Stimulated activated CD8-positive, alpha-beta memory T cell treated with anti-CD3 and anti-CD28 coated beads, Interleukin-12 subunit alpha, Interleukin-12 subunit beta, amount 100 ng/mL, for 24 hours (primary cell): ENCODE measurements around the gene CNOT6.
"Not testable (repeated sequence)": the region's sequence is repeated elsewhere in the genome, so short reads cannot be mapped to it uniquely, and the experiment has no call there.

ENCODE experiments used
- DNase-seq: peaks from one replicate; pipeline ENCODE4 v3.0.0-alpha.2; 2020; ENCODE audit errors: extremely low read depth

Gene CNOT6

DNA sequence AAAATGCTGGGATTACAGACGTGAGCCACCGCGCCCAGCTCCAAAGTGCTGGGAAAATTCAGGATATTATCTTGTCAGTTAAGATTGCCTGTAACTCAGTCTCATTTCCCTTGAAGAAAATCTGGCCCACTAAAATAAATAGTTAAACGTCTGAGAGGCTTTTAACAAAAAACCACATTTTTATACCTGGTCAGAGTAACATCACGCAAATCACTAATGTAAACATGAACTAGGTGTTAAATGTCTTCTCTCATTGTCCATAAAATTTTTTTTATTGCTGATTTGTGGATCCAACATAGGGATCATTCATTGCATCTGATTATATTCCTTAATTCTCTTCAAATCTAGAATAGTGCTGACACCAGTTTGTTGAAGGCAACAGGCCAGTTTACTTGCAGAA, 22.3 kb downstream of the CNOT6 start:
- DNase-seq = no peak

DNA sequence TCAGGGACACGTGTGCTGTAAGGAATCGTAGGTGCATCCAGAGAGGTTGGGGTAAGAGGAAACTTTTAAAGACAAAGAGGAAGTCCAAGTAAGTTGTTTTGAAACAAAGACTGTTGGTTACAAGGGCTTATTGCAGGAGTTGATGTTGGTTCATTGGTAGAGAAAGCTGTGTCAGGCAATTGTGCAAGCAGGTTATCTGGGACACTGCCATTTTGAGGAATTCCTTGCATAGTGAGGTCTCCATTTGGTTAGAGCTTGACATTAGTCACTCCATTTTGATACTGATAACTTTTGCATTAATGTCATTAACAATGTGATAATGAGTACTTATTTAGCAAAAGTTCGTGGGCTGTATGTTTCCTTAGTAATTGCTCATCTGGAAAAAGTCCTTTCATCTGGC, 24.9 kb downstream of the CNOT6 start:
- DNase-seq = no peak

- no peak for DNase-seq
These were observed 26.9 kb downstream of the CNOT6 start for GRCh38 chr5:180521101-180521500.

DNA sequence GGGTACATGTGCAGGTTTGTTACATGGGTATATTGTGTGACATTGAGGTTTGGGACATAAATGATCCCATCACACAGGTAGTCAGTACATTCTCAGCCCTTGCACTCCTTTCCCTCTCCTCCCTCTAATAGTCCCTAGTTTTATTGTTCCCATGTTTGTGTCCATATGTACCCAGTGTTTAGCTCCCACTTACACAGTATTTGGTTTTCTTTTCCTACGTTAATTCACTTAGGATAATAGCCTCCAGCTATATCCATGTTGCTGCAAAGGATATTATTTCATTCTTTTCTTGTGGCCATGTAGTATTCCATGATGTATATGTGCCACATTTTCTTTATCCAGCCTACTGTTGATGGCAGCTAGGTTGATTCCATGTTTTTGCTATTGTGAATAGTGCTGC, 27.4 kb downstream of the CNOT6 start:
- no peak for DNase-seq

DNA sequence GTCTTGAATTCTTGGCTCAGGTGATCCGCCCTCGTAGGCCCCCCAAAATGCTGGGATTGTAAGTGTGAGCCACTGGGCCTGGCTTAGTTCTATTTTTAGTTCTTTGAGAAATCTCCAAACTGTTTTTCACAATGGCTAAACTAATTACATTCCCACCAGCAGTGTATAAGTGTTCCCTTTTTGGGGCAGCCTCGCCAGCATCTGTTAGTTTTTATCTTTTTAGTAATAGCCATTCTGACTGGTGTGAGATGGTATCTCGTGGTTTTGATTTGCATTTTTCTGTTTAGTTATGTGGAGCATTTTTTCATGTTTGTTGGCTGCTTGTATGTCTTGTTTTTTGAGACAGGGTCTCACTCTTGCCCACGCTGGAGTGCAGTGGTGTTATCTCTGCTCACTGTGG, 28.2 kb downstream of the CNOT6 start:
- no peak for DNase-seq

DNA sequence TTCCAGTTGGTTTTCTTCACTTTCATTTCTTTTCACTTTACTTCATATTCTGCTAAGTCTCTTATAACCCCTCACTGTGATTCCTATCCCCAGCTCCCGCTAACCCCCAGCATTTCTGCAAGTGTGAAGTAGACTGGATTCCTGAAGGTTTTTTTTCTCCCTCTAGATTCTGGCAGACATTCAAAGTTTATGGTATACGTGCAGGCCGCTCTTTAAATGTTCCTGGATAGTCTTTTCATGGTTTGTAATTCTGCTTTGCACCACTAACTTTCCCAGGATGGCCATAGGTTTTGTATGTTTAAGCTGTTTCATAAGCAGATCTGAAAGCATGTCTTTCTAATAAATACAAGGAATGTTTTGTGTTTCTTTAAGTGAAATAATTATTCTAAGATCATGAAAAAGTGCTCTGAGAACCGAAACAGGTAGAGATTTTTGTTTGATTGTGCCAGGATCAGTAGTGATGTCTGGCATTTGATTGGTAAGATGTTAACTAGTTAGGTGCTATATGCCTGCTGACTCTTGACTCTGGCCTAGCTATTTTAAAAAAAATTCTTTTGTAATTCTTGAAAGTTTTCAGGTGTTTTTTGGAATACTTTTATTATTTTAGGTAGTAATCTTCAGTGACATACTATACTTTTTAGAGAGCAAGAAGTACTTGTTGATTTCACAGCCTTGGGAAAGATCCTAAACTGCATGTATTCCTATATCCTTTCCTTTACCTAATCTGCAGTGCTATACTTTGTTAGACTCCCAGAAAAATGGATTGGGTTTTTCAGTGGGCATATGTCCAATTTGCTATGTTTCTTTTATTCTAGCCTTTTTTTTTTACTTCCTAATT, 29.7 kb downstream of the CNOT6 start:
- DNase-seq = no peak

- DNase-seq = no peak
These were observed 31.2 kb downstream of the CNOT6 start for GRCh38 chr5:180525399-180525798.

DNA sequence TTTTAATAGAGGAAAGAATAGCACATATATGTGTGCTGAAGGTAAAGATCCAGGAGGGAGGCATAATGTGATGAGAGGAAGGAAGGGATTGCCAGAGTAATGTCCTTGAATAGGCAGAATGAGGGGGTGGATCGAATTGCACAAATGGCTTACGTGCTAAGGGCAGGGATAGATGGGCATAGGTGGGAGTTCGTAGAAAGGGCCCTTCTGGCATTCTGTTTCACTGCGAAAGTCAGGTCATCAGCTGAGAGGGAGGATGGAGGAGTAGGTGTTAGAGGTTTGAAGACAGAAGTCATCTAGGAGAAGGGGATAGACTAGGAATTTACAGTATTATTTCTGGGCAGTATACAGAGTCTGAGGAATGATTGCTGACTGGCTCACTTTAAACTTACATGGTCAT, 32.1 kb downstream of the CNOT6 start:
- DNase-seq = no peak

GRCh38 chr5:180527659-180528058, 33.5 kb downstream of the CNOT6 start:
- no peak for DNase-seq

- not testable (repeated sequence) for DNase-seq
These were observed 36.9 kb downstream of the CNOT6 start for GRCh38 chr5:180531036-180531585.

- DNase-seq = no peak
These were observed 38.1 kb downstream of the CNOT6 start for GRCh38 chr5:180532268-180532667.

GRCh38 chr5:180533845-180534244, 39.7 kb downstream of the CNOT6 start:
- no peak for DNase-seq

DNA sequence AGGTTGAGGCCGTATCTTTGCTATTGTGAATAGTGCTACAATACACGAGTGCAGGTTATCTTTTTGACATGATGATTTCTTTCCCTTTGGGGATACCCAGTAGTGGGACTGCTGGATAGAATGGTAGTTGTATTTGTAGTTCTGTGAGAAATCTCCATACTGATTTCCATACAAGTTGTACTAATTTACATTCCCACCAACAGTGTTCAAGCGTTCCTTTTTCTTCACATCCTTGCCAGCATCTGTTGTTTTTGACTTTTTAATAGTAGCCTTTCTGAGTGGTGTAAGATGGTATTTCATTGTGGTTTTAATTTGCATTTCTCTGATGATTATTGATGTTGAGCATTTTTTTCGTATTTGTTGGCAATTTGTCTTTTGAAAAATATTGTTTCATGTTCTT, 41.4 kb downstream of the CNOT6 start:
- no peak for DNase-seq

- DNase-seq = no peak
These were observed 46.0 kb downstream of the CNOT6 start for GRCh38 chr5:180540050-180540694.

DNA sequence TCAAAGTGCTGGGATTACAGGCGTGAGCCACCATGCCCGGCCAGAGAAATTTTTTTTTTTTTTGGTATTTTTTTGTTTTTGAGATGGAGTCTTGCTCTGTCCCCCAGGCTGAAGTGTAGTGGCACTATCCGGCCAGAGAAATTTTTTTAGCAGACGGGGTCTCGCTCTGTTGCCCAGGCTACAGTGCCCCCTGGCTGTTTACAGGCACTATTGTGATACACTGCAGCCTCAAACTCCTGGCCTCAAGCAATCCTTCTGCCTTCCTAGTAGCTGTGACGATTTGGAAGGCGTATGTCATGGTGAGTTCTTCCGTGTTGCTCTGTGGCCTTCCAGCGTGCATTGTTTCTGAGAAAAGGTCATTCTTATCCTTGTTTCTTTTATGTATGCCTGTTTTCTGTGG, 47.5 kb downstream of the CNOT6 start:
- no peak for DNase-seq

- no peak for DNase-seq
These were observed 51.1 kb downstream of the CNOT6 start for GRCh38 chr5:180545248-180545647.

DNA sequence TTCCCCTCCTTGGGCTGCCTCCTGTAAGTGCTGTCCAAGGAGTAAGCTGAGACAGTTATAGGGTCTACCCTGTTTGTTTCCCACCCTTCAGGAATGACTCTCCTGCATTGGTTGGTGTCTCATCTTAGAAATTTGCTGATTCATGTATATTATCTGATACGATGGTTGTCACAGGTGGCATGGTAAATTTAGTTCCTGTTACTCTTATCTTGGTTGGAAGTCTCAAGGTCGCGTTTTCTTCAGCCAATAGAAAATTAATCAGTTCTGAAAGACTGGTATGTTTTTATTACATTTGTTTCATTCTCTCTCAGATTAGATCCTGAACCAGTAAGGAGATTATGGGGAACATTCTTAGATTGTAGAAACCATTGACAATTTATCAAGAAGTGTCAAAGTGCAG, 54.4 kb downstream of the CNOT6 start:
- DNase-seq = no peak

DNA sequence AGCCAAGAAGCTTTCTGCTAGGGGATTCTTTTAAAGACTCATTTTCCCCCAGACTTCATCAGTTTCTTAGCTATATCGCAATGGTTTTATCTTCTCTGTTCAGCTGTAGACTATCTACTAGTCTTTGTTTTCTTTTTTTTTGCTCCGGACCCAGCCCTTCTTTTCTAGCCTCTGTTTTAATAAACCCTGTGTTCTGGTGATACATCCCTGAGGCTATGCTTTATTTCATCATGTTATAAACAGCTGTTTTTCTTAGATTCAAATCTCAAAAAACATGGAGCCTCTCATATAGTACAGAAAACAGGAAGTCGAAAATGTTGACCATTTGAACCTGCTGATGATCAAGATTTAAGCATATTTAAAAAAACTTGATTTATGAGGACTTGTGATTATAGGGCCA, 59.4 kb downstream of the CNOT6 start:
- no peak for DNase-seq

GRCh38 chr5:180555168-180555921, 61.2 kb downstream of the CNOT6 start:
- no peak for DNase-seq

GRCh38 chr5:180557217-180557809, 63.1 kb downstream of the CNOT6 start:
- DNase-seq = no peak

GRCh38 chr5:180558232-180558631, 64.1 kb downstream of the CNOT6 start:
- no peak for DNase-seq

DNA sequence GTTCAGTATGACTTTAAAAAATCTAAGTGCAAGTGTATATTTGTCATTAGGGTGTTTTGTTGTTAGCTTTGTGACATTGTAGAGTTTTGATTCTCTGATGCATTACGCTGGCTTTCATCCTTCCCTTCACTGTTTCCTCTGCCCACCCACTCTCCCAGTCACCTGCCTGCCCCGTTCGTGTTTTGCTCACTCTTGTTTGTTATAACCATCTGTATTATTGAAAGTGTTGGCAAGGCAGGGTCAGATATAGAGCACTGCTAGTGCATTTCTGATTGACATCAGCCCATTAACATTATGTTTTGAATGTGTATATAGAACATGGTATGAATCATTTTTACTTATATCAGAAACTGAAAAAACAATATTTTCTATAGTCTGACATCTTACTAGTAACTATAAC, 69.8 kb downstream of the CNOT6 start:
- no peak for DNase-seq
